Stimulated activated CD4-positive, alpha-beta T cell treated with anti-CD3 and anti-CD28 coated beads, TNF-alpha, amount 100 ng/mL, for 48 hours (primary cell): ENCODE data around the gene PDE1A.

ENCODE experiments used
- DNase-seq, 3 donors: peaks; one replicate each; pipeline ENCODE4 v3.0.0-alpha.2; 2020; ENCODE audit warnings: low read depth in 3 of 3

Gene PDE1A

GRCh38 chr2:182359027-182359989 is 67.5 kb downstream of the PDE1A start:
- DNase-seq: no peak

- DNase-seq: no peak
Observed at GRCh38 chr2:182358601-182359000, 68.2 kb downstream of the PDE1A start.

GRCh38 chr2:182355815-182356214 is 71.0 kb downstream of the PDE1A start:
- DNase-seq: no peak

- DNase-seq: no peak
Observed at GRCh38 chr2:182351427-182351826, 75.4 kb downstream of the PDE1A start.

GRCh38 chr2:182349268-182349667 is 77.6 kb downstream of the PDE1A start:
- DNase-seq: no peak

GRCh38 chr2:182345384-182345783 is 81.5 kb downstream of the PDE1A start:
- DNase-seq: no peak

- DNase-seq: no peak
Observed at GRCh38 chr2:182330451-182331305, 96.2 kb downstream of the PDE1A start.

- DNase-seq: no peak
Observed at GRCh38 chr2:182324665-182325064, 102.2 kb downstream of the PDE1A start.

GRCh38 chr2:182321096-182321495 is 105.7 kb downstream of the PDE1A start:
- DNase-seq: no peak

- DNase-seq: no peak
Observed at GRCh38 chr2:182319556-182320505, 107.0 kb downstream of the PDE1A start.

GRCh38 chr2:182318466-182319220 is 108.2 kb downstream of the PDE1A start:
- no peak for DNase-seq

GRCh38 chr2:182316950-182317349 is 109.9 kb downstream of the PDE1A start:
- DNase-seq: no peak

GRCh38 chr2:182302972-182303371 is 123.9 kb downstream of the PDE1A start:
- DNase-seq: no peak

- DNase-seq: no peak
Observed at GRCh38 chr2:182302174-182302573, 124.7 kb downstream of the PDE1A start.

- no peak for DNase-seq
Observed at GRCh38 chr2:182301093-182301492, 125.7 kb downstream of the PDE1A start.

GRCh38 chr2:182300608-182301007 is 126.2 kb downstream of the PDE1A start:
- DNase-seq: no peak

GRCh38 chr2:182299632-182300031 is 127.2 kb downstream of the PDE1A start:
- DNase-seq: no peak

GRCh38 chr2:182298456-182298855 is 128.4 kb downstream of the PDE1A start:
- DNase-seq: no peak

GRCh38 chr2:182291296-182291695 is 135.5 kb downstream of the PDE1A start:
- no peak for DNase-seq

- DNase-seq: no peak
Observed at GRCh38 chr2:182283512-182283911, 143.3 kb downstream of the PDE1A start.

GRCh38 chr2:182281276-182281675 is 145.6 kb downstream of the PDE1A start:
- no peak for DNase-seq
